Vein endothelial cell (primary cell): ENCODE data around the gene PARN. TPM values are rescaled to one million over a fixed set of nuclear protein-coding genes. Genes with fewer than 3 reads are reported as not detected.

Experiments
- small RNA-seq: library from RNA; depleted of rRNA; stranded (forward); fragments of <200 nt; gene quantifications from one replicate; pipeline ENCODE3, GENCODE V24; 2012
- total RNA-seq: library from RNA; depleted of rRNA; stranded (reverse); fragments of >200 nt; gene quantifications from 2 replicates; pipeline ENCODE4 v1.2.3, GENCODE V29; 2012

Gene PARN
- 25.5 and 28.3 TPM in 2 replicates for total RNA-seq

GRCh38 chr16:14629919-14630619 is at the start of gene PARN:
TSS of gene PARN (minus strand) at chr16:14630260. CDS start at chr16:14630125, 135 bp downstream.

GRCh38 chr16:14632693-14633569 is 2.9 kb upstream of the PARN start, which contains the start of gene BFAR:
TSS of gene BFAR (plus strand) at chr16:14632951. CDS start at chr16:14644347, 11,396 bp downstream.

Small RNA genes lying within 50 kb of the gene (small RNA-seq; reads per million reads assigned to genes)
- gene RN7SL274P (not detected), gene RNU7-125P (not detected)

Other genes with a start within 250 kb of the PARN start
- gene BFAR, start 2.7 kb upstream of the PARN start, total RNA-seq = 122 and 157 TPM in 2 replicates
- not detected in 2 replicates for gene PLA2G10, start 64.0 kb upstream of the PARN start, total RNA-seq
- gene NPIPA3, start 73.2 kb upstream of the PARN start, total RNA-seq = 0.29 and 0.33 TPM in 2 replicates
- 0.29 TPM in 1 of 2 replicates, not detected in the other for gene NPIPA2, start 112.3 kb upstream of the PARN start, total RNA-seq
- gene NOMO1, start 203.5 kb upstream of the PARN start, total RNA-seq = 90.8 and 122 TPM in 2 replicates